Left colon (tissue), 2 donors: ENCODE results near the gene STAT4. TPM values are rescaled to one million over a fixed set of nuclear protein-coding genes. Genes with fewer than 3 reads are reported as not detected.

Source experiments
- ATAC-seq: fragments of 200-7000 bp; cut with Tn5 transposase; one replicate; pipeline ENCODE4 v1.9.1; 2020; ENCODE audit warnings: mild to moderate bottlenecking, moderate library complexity
- DNase-seq, 2 donors: peaks; one replicate each; pipeline ENCODE4 v3.0.0-alpha.2; 2020
- intact Hi-C, 2 donors: fragments of 100-400 bp; cut with DNase I in 1 of 2; cut with micrococcal nuclease in 1 of 2; formaldehyde crosslinking; loops; one replicate each; pipeline versions ENCODE4 v1.11.2 to v1.14.0; 2022; cut with DNase I, micrococcal nuclease
- total RNA-seq, 2 donors: library from RNA; stranded (reverse); fragmentation: NEBNext Ultra II Directional; extraction: Animal tissue kit (Norgen Biotek cat#: 25700); gene quantifications; one replicate each; pipeline ENCODE4 v1.2.1, GENCODE V29; 2021
- donor health status: DM: no; HTN: no; CAD: no.
- donor health status: DM: yes; HTN: yes; CAD: no.

Gene STAT4
- total RNA-seq, 2 donors from 2014 or later = 1.7 to 2.3 TPM

- no peak for ATAC-seq
- no peak for DNase-seq
- intact Hi-C loops = no loop called here
Observed at GRCh38 chr2:191112448-191112901, 38.3 kb downstream of the STAT4 start.

GRCh38 chr2:191109888-191110287 lies 40.9 kb downstream of the STAT4 start:
- intact Hi-C loops = no loop called here
- DNase-seq = no peak
- no peak for ATAC-seq

GRCh38 chr2:191108331-191108730 lies 42.5 kb downstream of the STAT4 start:
- intact Hi-C loops = no loop called here
- no peak for ATAC-seq

GRCh38 chr2:191105082-191105481 lies 45.7 kb downstream of the STAT4 start:
- intact Hi-C loops = no loop called here
- DNase-seq = no peak
- no peak for ATAC-seq

More at GRCh38 chr2:191108331-191108730, 42.5 kb downstream of the STAT4 start:
- DNase-seq = no peak

- intact Hi-C loops = no loop called here
- DNase-seq = no peak
Observed at GRCh38 chr2:191103774-191104173, 47.0 kb downstream of the STAT4 start.

GRCh38 chr2:191100216-191100615 lies 50.6 kb downstream of the STAT4 start:
- no peak for ATAC-seq
- no peak for DNase-seq
- intact Hi-C loops = no loop called here

More at GRCh38 chr2:191103774-191104173, 47.0 kb downstream of the STAT4 start:
- ATAC-seq = no peak

GRCh38 chr2:191087311-191087710 lies 63.5 kb downstream of the STAT4 start:
- ATAC-seq = no peak
- no peak for DNase-seq
- intact Hi-C loops = no loop called here

GRCh38 chr2:191086706-191087105 lies 64.1 kb downstream of the STAT4 start:
- DNase-seq = no peak
- intact Hi-C loops = no loop called here
- no peak for ATAC-seq

- intact Hi-C loops = no loop called here
- ATAC-seq = no peak
Observed at GRCh38 chr2:191083540-191083939, 67.3 kb downstream of the STAT4 start.

GRCh38 chr2:191082321-191082720 lies 68.5 kb downstream of the STAT4 start:
- ATAC-seq = no peak
- intact Hi-C loops = no loop called here

More at GRCh38 chr2:191083540-191083939, 67.3 kb downstream of the STAT4 start:
- DNase-seq = no peak

GRCh38 chr2:191081411-191082155 lies 69.2 kb downstream of the STAT4 start:
- no peak for DNase-seq
- intact Hi-C loops = no loop called here

More at GRCh38 chr2:191082321-191082720, 68.5 kb downstream of the STAT4 start:
- no peak for DNase-seq

GRCh38 chr2:191078165-191078867 lies 72.5 kb downstream of the STAT4 start:
- DNase-seq (no peak), ATAC-seq (no peak)
- intact Hi-C loops = no loop called here

More at GRCh38 chr2:191081411-191082155, 69.2 kb downstream of the STAT4 start:
- ATAC-seq = no peak

GRCh38 chr2:191070276-191070675 lies 80.5 kb downstream of the STAT4 start:
- intact Hi-C loops = no loop called here
- ATAC-seq = no peak
- DNase-seq = no peak

GRCh38 chr2:191069606-191070005 lies 81.2 kb downstream of the STAT4 start:
- DNase-seq (no peak), ATAC-seq (no peak)
- intact Hi-C loops = no loop called here

- intact Hi-C loops = no loop called here
- ATAC-seq = no peak
Observed at GRCh38 chr2:191066919-191067233, 83.9 kb downstream of the STAT4 start.

GRCh38 chr2:191066197-191066918 lies 84.4 kb downstream of the STAT4 start:
- DNase-seq = no peak
- ATAC-seq = no peak
- intact Hi-C loops = no loop called here

More at GRCh38 chr2:191066919-191067233, 83.9 kb downstream of the STAT4 start:
- no peak for DNase-seq

GRCh38 chr2:191065785-191066184 lies 85.0 kb downstream of the STAT4 start:
- no peak for DNase-seq

GRCh38 chr2:191064590-191064989 lies 86.2 kb downstream of the STAT4 start:
- no peak for DNase-seq
- ATAC-seq = no peak
- intact Hi-C loops = no loop called here

More at GRCh38 chr2:191065785-191066184, 85.0 kb downstream of the STAT4 start:
- intact Hi-C loops = no loop called here
- no peak for ATAC-seq

GRCh38 chr2:191063584-191063983 lies 87.2 kb downstream of the STAT4 start:
- DNase-seq = no peak
- ATAC-seq = no peak
- intact Hi-C loops = no loop called here
